HCT116 (cell line): Measurements from ENCODE around the gene ANAPC2.

ENCODE experiments used
- CEBPB ChIP-seq: IDR thresholded peaks from 2 replicates; pipeline ENCODE4 v1.6.1; 2012; ENCODE audit warnings: low read depth
- EZH2 ChIP-seq: fragments of 200-600 bp; sonication (generic); IDR thresholded peaks from 2 replicates; pipeline ENCODE4 v1.6.1; 2017; ENCODE audit warnings: antibody characterized with exemption, mixed run types
- EZH2phosphoT487 ChIP-seq: fragments of 200-600 bp; IDR thresholded peaks from 2 replicates; pipeline ENCODE4 v1.6.1; 2018; ENCODE audit warnings: antibody characterized with exemption, borderline replicate concordance
- POLR2A ChIP-seq: IDR thresholded peaks from 2 replicates; pipeline ENCODE4 v1.7.0; 2011; ENCODE audit warnings: borderline replicate concordance; ENCODE audit not compliant: insufficient read depth, insufficient read length; ENCODE audit errors: extremely low read depth
- POLR2AphosphoS5 ChIP-seq: IDR thresholded peaks from 2 replicates; pipeline ENCODE4 v1.6.1; 2011; ENCODE audit warnings: mild to moderate bottlenecking, low read depth, low read length, moderate library complexity
- RAD21 ChIP-seq: IDR thresholded peaks from 2 replicates; pipeline ENCODE4 v1.6.1; 2012; ENCODE audit warnings: low read depth, mild to moderate bottlenecking
- SIN3A ChIP-seq: IDR thresholded peaks from 2 replicates; pipeline ENCODE4 v1.6.1; 2012; ENCODE audit warnings: low read depth
- SRF ChIP-seq: IDR thresholded peaks from 2 replicates; pipeline ENCODE4 v1.6.1; 2012; ENCODE audit warnings: low read depth
- TCF7L2 ChIP-seq: IDR thresholded peaks from 2 replicates; pipeline ENCODE4 v1.7.0; 2011; ENCODE audit warnings: borderline replicate concordance, inconsistent platforms; ENCODE audit not compliant: insufficient read depth, insufficient read length; ENCODE audit errors: extremely low read depth
- TF ChIP-seq, protein P1 (sequence below), 3 experiments: fragments of 200-600 bp in 1 of 3; sonication (generic) in 1 of 3; IDR thresholded peaks in 2 of 3; conservative IDR thresholded peaks in 1 of 3; 2 replicates each; pipeline ENCODE4 v1.5.1; 2012 to 2017; ENCODE audit warnings: low read depth in 2 of 3, low read length in 2 of 3, antibody characterized with exemption in 1 of 3, borderline replicate concordance in 1 of 3, control low read depth in 1 of 3, mild to moderate bottlenecking in 1 of 3, mixed read lengths in 1 of 3, mixed run types in 1 of 3, moderate library complexity in 1 of 3; ENCODE audit not compliant: insufficient read depth in 1 of 3

DNA sequence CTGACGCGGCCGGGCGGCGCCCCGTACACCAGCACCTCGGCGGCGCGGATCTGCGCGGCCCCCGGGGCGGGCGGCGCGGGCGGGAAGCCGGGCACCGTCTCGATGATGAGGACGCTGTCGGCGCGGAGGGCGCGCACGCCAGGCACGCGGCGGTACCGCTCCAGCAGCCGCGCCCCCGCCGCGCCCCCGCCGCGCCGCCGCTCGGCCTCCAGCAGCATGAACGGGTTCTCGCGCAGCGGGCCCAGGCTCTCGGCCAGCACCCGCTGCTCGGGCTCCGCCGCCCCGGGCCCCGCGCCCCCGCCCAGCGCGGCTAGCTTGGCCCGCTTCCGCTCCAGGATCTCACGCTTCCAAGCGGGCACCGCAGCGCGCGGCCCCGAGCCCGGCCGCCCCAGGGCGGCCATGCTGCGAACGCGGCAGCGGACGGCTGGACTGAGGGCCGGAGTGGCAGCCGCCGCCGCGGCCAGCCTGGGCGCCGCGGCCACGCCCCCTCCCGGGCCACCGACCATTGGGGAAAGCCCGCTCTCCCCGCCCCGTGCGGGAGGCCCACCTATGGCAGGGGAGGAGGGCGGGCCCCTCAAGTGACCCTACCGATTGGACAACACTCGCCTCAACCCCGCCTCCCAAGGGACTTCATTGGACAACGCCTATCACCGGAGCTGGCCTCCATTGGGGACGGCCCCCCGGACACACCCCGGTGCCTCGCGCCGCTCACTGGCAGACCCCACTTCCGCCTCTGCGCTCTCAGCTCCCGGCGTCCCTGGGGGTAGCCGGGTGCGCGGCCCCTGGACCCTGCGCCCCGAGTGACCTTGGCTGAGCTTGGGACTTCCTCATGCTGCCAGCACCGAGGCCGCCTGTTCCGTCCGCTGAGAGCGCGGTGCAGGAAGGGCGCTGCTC is 12.2 kb upstream of the ANAPC2 start, which contains the start of gene TPRN:
- TF ChIP-seq EZH2 (no peak), TCF7L2 (no peak), SRF (no peak), POLR2A (peak; percentile 95), POLR2AphosphoS5 (peak; percentile 99), CEBPB (no peak), SIN3A (no peak), EZH2phosphoT487 (no peak), RAD21 (no peak)
- TF ChIP-seq, protein P1, sequence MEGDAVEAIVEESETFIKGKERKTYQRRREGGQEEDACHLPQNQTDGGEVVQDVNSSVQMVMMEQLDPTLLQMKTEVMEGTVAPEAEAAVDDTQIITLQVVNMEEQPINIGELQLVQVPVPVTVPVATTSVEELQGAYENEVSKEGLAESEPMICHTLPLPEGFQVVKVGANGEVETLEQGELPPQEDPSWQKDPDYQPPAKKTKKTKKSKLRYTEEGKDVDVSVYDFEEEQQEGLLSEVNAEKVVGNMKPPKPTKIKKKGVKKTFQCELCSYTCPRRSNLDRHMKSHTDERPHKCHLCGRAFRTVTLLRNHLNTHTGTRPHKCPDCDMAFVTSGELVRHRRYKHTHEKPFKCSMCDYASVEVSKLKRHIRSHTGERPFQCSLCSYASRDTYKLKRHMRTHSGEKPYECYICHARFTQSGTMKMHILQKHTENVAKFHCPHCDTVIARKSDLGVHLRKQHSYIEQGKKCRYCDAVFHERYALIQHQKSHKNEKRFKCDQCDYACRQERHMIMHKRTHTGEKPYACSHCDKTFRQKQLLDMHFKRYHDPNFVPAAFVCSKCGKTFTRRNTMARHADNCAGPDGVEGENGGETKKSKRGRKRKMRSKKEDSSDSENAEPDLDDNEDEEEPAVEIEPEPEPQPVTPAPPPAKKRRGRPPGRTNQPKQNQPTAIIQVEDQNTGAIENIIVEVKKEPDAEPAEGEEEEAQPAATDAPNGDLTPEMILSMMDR (IDR thresholded peaks at IDR 0.05 in 2 of 3, conservative IDR thresholded peaks at IDR 0.05 in 1 of 3; ENCODE audit: borderline replicate concordance in 1 of 3, insufficient read depth in 1 of 3, low read depth in 2 of 3, low read length in 2 of 3) = no peak
